ENCODE measurements around the gene ERBB2.

ERBB2 gene

DNA sequence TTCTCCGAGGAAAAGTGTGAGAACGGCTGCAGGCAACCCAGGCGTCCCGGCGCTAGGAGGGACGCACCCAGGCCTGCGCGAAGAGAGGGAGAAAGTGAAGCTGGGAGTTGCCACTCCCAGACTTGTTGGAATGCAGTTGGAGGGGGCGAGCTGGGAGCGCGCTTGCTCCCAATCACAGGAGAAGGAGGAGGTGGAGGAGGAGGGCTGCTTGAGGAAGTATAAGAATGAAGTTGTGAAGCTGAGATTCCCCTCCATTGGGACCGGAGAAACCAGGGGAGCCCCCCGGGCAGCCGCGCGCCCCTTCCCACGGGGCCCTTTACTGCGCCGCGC lies at the start of gene ERBB2:
Gene ERBB2 (plus strand): TSS at position 247 of the 330 bp plus-strand sequence. CDS start 175 bp downstream, outside the sequence.
- no peak within 1 kb of the TSS for H3K4me3 Mint-ChIP-seq

DNA sequence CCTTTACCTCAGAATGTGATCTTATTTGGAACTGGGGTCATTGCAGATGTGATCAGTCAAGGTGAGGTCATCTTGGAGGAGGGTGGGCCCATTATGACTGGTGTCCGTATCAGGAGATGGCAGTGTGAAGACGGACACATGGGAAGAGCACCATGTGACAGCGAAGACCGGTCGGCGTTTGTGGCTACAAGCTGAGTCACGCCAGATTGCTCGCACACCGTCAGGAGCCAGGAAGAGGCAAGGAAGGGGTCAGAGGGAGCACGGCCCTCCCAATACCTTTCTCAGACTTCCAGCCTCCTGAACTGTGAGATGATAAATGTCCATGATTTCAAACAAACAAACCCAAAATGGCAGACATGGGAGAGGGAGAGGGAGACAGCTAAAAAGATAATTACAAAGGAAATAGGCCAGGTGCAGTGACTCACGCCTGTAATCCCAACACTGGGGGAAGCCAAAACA lies 49.7 kb upstream of the ERBB2 start:
- H3K4me3 Mint-ChIP-seq: no peak overlapping the region
- no peak for DNase-seq
- peaks cover 21% of the 10 kb centered on the region for H3K36me3 Mint-ChIP-seq (ENCODE audit: low read depth)
- H3K27me3 Mint-ChIP-seq: no peaks in the 10 kb centered on the region
- H3K27ac Mint-ChIP-seq: peak overlapping the region; percentile 38
- no peaks in the 10 kb centered on the region for H3K9me3 Mint-ChIP-seq
- H3K4me1 Mint-ChIP-seq (ENCODE audit: low read depth): peaks cover 32% of the 10 kb centered on the region

More for the DNA sequence above, at the start of gene ERBB2:
- Mint-ChIP-seq H3K9me3 (no peaks in the 10 kb centered on the region), H3K36me3 (ENCODE audit: low read depth) (no peaks in the 10 kb centered on the region), H3K27ac (no peak within 1 kb of the TSS), H3K27me3 (peaks cover 42% of the 10 kb centered on the region), H3K4me1 (ENCODE audit: low read depth) (peaks cover 10% of the 10 kb centered on the region)
- no peak for DNase-seq

GRCh38 chr17:39651923-39652586 lies 47.8 kb upstream of the ERBB2 start:
- DNase-seq: no peak
- no peak overlapping the region for H3K4me3 Mint-ChIP-seq
- H3K36me3 Mint-ChIP-seq (ENCODE audit: low read depth): peaks cover 30% of the 10 kb centered on the region
- peaks cover 32% of the 10 kb centered on the region for H3K4me1 Mint-ChIP-seq (ENCODE audit: low read depth)
- no peaks in the 10 kb centered on the region for H3K9me3 Mint-ChIP-seq
- no peaks in the 10 kb centered on the region for H3K27me3 Mint-ChIP-seq
- peak overlapping the region; percentile 67 for H3K27ac Mint-ChIP-seq

GRCh38 chr17:39652587-39653315 lies 47.1 kb upstream of the ERBB2 start:
- H3K9me3 Mint-ChIP-seq: no peaks in the 10 kb centered on the region
- peak overlapping the region; percentile 67 for H3K27ac Mint-ChIP-seq
- peaks cover 33% of the 10 kb centered on the region for H3K36me3 Mint-ChIP-seq (ENCODE audit: low read depth)
- no peak overlapping the region for H3K4me3 Mint-ChIP-seq
- H3K4me1 Mint-ChIP-seq (ENCODE audit: low read depth): peaks cover 34% of the 10 kb centered on the region
- DNase-seq: no peak
- no peaks in the 10 kb centered on the region for H3K27me3 Mint-ChIP-seq

GRCh38 chr17:39653316-39653661 lies 46.6 kb upstream of the ERBB2 start:
- Mint-ChIP-seq H3K27ac (no peak overlapping the region), H3K27me3 (no peaks in the 10 kb centered on the region), H3K9me3 (no peaks in the 10 kb centered on the region), H3K36me3 (ENCODE audit: low read depth) (peaks cover 37% of the 10 kb centered on the region), H3K4me3 (no peak overlapping the region), H3K4me1 (ENCODE audit: low read depth) (peaks cover 38% of the 10 kb centered on the region)
- no peak for DNase-seq

DNA sequence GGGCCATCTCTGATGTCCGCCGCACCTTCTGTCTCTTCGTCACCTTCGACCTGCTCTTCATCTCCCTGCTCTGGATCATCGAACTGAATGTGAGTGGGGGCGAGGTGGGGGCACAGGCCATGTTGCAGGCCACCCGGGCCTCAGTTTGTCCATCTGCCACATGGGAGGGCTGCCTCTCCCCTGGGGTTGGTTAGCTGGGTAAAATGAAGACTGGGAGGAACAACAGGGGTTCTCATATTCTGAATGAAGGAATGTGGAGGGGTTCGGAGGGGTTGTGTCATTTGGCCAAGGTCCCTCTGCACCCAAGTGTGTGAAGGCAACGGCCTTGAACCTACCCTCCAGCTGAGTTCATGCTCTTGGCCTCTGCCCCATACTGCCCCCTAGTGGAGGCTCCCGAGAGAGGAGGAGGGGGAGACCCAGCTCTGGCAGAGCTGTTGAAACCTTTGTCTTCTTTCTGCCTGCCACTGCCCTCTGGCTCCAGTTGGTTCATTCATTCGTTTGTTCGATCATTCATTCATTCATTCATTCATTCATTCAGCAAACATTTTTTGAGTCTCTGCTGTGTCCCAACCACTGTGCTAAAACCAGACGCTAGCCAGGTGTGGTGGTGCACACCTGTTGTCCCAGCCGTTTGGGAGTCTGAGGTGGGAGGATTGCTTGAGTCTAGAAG lies 46.1 kb upstream of the ERBB2 start:
- Mint-ChIP-seq H3K27me3 (no peaks in the 10 kb centered on the region), H3K4me1 (ENCODE audit: low read depth) (peaks cover 40% of the 10 kb centered on the region), H3K36me3 (ENCODE audit: low read depth) (peaks cover 41% of the 10 kb centered on the region), H3K9me3 (no peaks in the 10 kb centered on the region), H3K4me3 (no peak overlapping the region), H3K27ac (no peak overlapping the region)
- peak; percentile 84 for DNase-seq

- H3K27me3 Mint-ChIP-seq: no peaks in the 10 kb centered on the region
- H3K27ac Mint-ChIP-seq: peak overlapping the region; percentile 66
- DNase-seq: no peak
- no peaks in the 10 kb centered on the region for H3K9me3 Mint-ChIP-seq
- H3K4me1 Mint-ChIP-seq (ENCODE audit: low read depth): peaks cover 36% of the 10 kb centered on the region
- peaks cover 49% of the 10 kb centered on the region for H3K36me3 Mint-ChIP-seq (ENCODE audit: low read depth)
- no peak overlapping the region for H3K4me3 Mint-ChIP-seq
Observed at GRCh38 chr17:39655105-39655504, 44.8 kb upstream of the ERBB2 start.

DNA sequence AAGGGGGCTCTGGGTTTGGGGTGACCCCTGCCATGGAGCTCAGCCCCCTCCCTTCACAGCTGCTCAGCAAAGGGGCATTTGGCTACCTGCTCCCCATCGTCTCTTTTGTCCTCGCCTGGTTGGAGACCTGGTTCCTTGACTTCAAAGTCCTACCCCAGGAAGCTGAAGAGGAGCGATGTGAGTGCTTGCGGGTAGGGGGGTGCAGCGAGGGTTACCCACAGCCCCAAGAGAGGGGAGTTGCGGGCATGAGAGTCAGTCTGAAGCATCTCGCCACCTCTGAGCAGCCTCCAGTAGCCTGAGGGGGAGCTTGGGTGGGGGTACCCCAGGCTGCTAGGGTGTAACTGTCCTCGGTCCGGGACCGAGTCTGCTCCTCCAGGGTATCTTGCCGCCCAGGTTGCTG lies 41.5 kb upstream of the ERBB2 start:
- Mint-ChIP-seq H3K27ac (no peak overlapping the region), H3K36me3 (ENCODE audit: low read depth) (peaks cover 74% of the 10 kb centered on the region), H3K27me3 (no peaks in the 10 kb centered on the region), H3K4me1 (ENCODE audit: low read depth) (peaks cover 20% of the 10 kb centered on the region), H3K9me3 (no peaks in the 10 kb centered on the region), H3K4me3 (no peak overlapping the region)
- DNase-seq: no peak

DNA sequence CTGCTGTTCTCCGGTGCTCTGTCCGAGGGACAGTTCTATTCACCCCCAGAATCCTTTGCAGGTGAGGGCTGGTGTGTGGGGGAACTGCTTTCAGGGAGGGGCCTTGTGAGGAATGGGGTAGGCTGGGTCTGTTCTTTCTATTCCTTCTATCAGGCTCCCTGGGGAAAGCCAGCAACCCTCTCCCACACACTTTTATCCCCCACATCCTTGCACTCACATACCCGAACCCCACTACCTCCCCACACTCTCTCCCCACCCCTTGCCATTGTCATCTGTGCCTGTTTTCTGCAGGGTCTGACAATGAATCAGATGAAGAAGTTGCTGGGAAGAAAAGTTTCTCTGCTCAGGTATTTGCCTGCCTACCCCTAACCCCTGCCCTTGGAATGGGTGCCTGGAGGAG lies 41.1 kb upstream of the ERBB2 start:
- Mint-ChIP-seq H3K27me3 (no peaks in the 10 kb centered on the region), H3K36me3 (ENCODE audit: low read depth) (peaks cover 71% of the 10 kb centered on the region), H3K4me1 (ENCODE audit: low read depth) (peaks cover 17% of the 10 kb centered on the region), H3K27ac (no peak overlapping the region), H3K9me3 (no peaks in the 10 kb centered on the region), H3K4me3 (no peak overlapping the region)
- DNase-seq: no peak

GRCh38 chr17:39659279-39660010 lies 40.4 kb upstream of the ERBB2 start:
- H3K27ac Mint-ChIP-seq: peak overlapping the region; percentile 61
- H3K4me3 Mint-ChIP-seq: no peak overlapping the region
- H3K27me3 Mint-ChIP-seq: no peaks in the 10 kb centered on the region
- no peak for DNase-seq
- H3K36me3 Mint-ChIP-seq (ENCODE audit: low read depth): peaks cover 69% of the 10 kb centered on the region
- no peaks in the 10 kb centered on the region for H3K9me3 Mint-ChIP-seq
- H3K4me1 Mint-ChIP-seq (ENCODE audit: low read depth): peaks cover 16% of the 10 kb centered on the region

DNA sequence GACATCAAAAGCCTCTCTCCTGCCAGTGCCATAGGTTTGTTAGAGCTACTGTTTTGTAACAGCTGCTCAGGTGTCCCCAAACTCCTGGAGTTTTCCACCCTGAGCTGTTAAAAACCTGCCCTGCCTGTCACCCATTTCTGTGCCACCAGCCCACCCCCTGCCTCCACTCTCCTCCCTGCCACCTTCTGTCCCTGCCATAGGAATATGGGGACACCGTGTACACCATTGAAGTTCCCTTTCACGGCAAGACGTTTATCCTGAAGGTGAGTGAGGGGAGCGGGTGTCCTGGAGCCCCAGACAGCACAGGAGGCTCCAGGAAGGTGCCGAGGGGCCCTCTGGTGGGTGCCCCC lies 39.9 kb upstream of the ERBB2 start:
- Mint-ChIP-seq H3K4me1 (ENCODE audit: low read depth) (peaks cover 11% of the 10 kb centered on the region), H3K9me3 (no peaks in the 10 kb centered on the region), H3K36me3 (ENCODE audit: low read depth) (peaks cover 64% of the 10 kb centered on the region), H3K27me3 (no peaks in the 10 kb centered on the region), H3K4me3 (no peak overlapping the region), H3K27ac (no peak overlapping the region)
- DNase-seq: no peak

DNA sequence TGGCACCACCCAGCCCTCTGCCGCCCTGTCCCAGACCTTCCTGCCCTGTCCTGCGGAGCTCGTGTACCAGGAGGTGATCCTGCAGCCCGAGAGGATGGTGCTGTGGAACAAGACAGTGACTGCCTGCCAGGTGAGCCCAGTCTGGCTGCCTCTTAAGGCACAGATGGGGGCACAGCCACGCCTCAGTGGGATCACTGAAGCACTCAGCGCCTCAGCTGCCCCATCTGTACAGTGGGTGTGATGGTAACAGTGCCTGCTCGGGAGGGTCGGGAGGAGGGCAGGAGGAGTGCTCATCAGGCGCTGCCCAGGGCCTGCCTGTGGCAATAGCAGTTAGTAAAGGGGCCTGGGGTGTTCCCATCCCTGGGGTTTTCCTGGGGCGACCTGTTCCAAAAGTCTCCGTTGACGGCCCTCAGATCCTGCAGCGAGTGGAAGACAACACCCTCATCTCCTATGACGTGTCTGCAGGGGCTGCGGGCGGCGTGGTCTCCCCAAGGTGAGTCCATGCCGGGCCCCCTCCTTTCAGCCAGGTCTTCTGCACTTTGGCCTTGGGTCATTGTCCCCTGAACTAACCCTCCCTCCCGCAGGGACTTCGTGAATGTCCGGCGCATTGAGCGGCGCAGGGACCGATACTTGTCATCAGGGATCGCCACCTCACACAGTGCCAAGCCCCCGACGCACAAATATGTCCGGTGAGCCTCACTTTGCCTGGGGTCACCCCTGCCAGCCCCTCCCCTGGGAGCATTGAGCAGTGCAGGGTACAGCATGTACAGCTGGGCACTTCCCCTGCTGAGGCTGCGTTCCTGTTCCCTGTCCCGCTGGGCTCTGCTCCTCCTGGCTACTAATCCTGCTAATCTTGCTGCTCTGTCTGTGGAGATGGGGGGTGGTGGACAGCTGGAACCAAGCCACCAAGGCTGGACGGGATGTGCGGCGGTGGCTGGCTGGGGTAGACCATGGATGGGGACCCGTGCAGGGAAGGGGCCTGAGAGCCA lies 39.2 kb upstream of the ERBB2 start:
- Mint-ChIP-seq H3K27ac (no peak overlapping the region), H3K9me3 (no peaks in the 10 kb centered on the region), H3K36me3 (ENCODE audit: low read depth) (peaks cover 57% of the 10 kb centered on the region), H3K4me1 (ENCODE audit: low read depth) (peaks cover 10% of the 10 kb centered on the region), H3K4me3 (no peak overlapping the region), H3K27me3 (peaks cover 2% of the 10 kb centered on the region)
- DNase-seq: no peak

GRCh38 chr17:39661744-39662541 lies 37.9 kb upstream of the ERBB2 start:
- H3K27me3 Mint-ChIP-seq: peaks cover 13% of the 10 kb centered on the region
- H3K4me1 Mint-ChIP-seq (ENCODE audit: low read depth): peaks cover 12% of the 10 kb centered on the region
- H3K9me3 Mint-ChIP-seq: no peaks in the 10 kb centered on the region
- DNase-seq: no peak
- H3K4me3 Mint-ChIP-seq: no peak overlapping the region
- no peak overlapping the region for H3K27ac Mint-ChIP-seq
- peaks cover 53% of the 10 kb centered on the region for H3K36me3 Mint-ChIP-seq (ENCODE audit: low read depth)
